ENCODE results near the gene CENPP. TPM values are rescaled to one million over a fixed set of nuclear protein-coding genes. Genes with fewer than 3 reads are reported as not detected.

CENPP gene
- polyA plus RNA-seq, 3 donors from 2014 or later, result 4.5 to 9.7 (median 4.7) TPM

DNA sequence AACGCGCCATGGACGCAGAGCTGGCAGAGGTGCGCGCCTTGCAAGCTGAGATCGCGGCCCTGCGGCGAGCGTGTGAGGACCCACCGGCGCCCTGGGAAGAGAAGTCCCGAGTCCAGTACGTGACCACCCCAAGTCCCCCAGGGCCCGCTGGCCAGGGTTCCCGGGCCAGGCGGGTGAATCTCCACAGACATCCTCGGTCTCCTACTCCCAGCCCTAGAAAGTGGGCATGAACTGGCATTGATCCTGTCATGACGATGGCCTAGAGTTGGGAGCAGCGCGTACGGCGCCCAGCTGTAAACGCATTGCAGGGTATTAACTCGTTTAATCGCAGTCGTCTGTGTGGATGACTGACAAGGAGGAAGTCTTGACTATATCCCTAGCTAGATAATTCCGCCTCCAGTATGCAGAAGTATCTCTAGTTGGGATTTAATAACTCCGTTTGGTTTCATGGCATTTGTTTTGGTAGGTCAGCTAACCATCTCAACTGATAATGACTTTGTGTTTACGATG, 293 bp downstream of the CENPP start:
- Mint-ChIP-seq H3K4me1 (peaks cover 29 to 34% of the 10 kb centered on the region in 2 donors), H3K27ac (peak overlapping the region; percentile 98 to 100 (median 100)), H3K9me3 (no peaks in the 10 kb centered on the region), H3K4me3 (peak overlapping the region; percentile 96 to 100 (median 99)), H3K36me3 (peaks cover 3 to 5% (median 4%) of the 10 kb centered on the region in 3 donors), H3K27me3 (ENCODE audit: low read depth in 3 of 3) (peaks cover 4 to 7% (median 7%) of the 10 kb centered on the region in 3 donors)
- DNase-seq, result no peak

DNA sequence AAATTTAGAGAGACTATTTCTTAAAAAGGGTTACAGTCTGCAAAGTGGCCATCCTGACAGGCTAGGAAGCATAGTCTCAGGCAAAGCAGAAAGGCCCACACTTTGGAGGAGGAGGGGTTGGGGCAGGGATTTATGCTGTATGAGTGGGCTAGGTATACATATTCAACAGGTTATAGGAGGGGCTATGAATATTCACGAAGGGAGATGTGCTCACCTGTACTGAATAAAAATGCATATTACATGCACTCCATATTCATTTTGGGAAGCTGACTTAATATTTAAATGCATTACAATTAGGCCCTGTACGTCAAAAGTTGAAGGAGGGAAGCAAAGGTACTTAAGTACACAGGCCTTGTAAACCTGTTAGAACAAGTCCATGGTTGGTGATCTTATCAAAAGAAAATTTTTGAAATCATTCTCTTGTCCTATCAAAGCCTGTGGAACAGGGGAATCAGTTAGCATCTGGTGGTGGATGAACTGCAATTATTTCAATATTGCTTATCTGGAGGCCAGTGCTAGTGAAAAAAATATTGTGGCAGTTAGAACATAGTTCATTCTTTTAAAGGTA, 1.6 kb downstream of the CENPP start:
- Mint-ChIP-seq H3K9me3 (no peaks in the 10 kb centered on the region), H3K27ac (peak overlapping the region in 3 of 6 donors; percentile 26 to 100 (median 99)), H3K36me3 (peaks cover 0 to 4% (median 3%) of the 10 kb centered on the region in 3 donors), H3K4me1 (peaks cover 29 to 34% of the 10 kb centered on the region in 2 donors), H3K4me3 (peak overlapping the region; percentile 96 to 100 (median 99)), H3K27me3 (ENCODE audit: low read depth in 3 of 3) (peaks cover 7% of the 10 kb centered on the region in 3 donors)
- DNase-seq, result no peak

GRCh38 chr9:92328225-92328624, 2.5 kb downstream of the CENPP start:
- DNase-seq, result no peak
- Mint-ChIP-seq H3K36me3 (peaks cover 0 to 7% (median 5%) of the 10 kb centered on the region in 3 donors), H3K4me1 (peaks cover 29 to 34% of the 10 kb centered on the region in 2 donors), H3K4me3 (no peak overlapping the region), H3K27ac (peak overlapping the region in 1 of 6 donors; percentile 50), H3K9me3 (no peaks in the 10 kb centered on the region), H3K27me3 (ENCODE audit: low read depth in 3 of 3) (peaks cover 7% of the 10 kb centered on the region in 3 donors)

GRCh38 chr9:92332577-92333281, 7.0 kb downstream of the CENPP start:
- H3K4me1 Mint-ChIP-seq, result no peaks in the 10 kb centered on the region
- H3K36me3 Mint-ChIP-seq, result peaks cover 5 to 7% (median 5%) of the 10 kb centered on the region in 3 donors
- no peak overlapping the region for H3K4me3 Mint-ChIP-seq
- H3K27me3 Mint-ChIP-seq (ENCODE audit: low read depth in 3 of 3), result peaks cover 0 to 2% (median 0%) of the 10 kb centered on the region in 3 donors
- H3K27ac Mint-ChIP-seq, result no peak overlapping the region
- H3K9me3 Mint-ChIP-seq, result no peaks in the 10 kb centered on the region
- no peak for DNase-seq

GRCh38 chr9:92333282-92333634, 7.5 kb downstream of the CENPP start:
- H3K9me3 Mint-ChIP-seq, result no peaks in the 10 kb centered on the region

DNA sequence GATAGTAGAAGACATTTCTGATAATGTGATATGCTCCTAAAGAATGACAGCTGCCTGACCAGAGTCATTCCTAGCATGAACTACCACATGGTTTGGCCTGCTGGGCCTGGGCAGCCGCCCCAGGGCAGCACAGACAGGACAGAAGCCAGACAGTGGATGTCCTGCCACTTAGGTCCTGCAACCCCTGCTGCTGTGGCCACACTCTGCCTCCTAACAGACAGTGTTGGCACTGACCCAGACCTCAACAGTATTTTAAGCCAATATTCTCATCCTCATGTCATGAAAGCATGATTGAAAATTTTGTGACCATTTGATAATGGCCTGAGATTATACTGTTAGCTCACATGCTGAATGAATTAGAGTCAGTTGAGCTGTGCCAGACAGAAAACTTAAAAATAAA, 15.8 kb downstream of the CENPP start:
- Mint-ChIP-seq H3K27me3 (ENCODE audit: low read depth in 3 of 3) (peaks cover 0 to 2% (median 2%) of the 10 kb centered on the region in 3 donors), H3K36me3 (peaks cover 3 to 8% (median 5%) of the 10 kb centered on the region in 3 donors), H3K4me1 (no peaks in the 10 kb centered on the region), H3K9me3 (peaks cover 0 to 4% (median 0%) of the 10 kb centered on the region in 6 donors), H3K27ac (no peak overlapping the region), H3K4me3 (no peak overlapping the region)
- DNase-seq, result no peak

More at GRCh38 chr9:92333282-92333634, 7.5 kb downstream of the CENPP start:
- no peak for DNase-seq
- H3K4me3 Mint-ChIP-seq, result no peak overlapping the region
- H3K4me1 Mint-ChIP-seq, result no peaks in the 10 kb centered on the region
- peaks cover 5 to 7% (median 5%) of the 10 kb centered on the region in 3 donors for H3K36me3 Mint-ChIP-seq
- H3K27me3 Mint-ChIP-seq (ENCODE audit: low read depth in 3 of 3), result peaks cover 0 to 2% (median 0%) of the 10 kb centered on the region in 3 donors
- H3K27ac Mint-ChIP-seq, result no peak overlapping the region

GRCh38 chr9:92342825-92343488, 17.2 kb downstream of the CENPP start:
- Mint-ChIP-seq H3K9me3 (peaks cover 0 to 4% (median 0%) of the 10 kb centered on the region in 6 donors), H3K4me1 (no peaks in the 10 kb centered on the region), H3K27me3 (ENCODE audit: low read depth in 3 of 3) (peaks cover 0 to 2% (median 2%) of the 10 kb centered on the region in 3 donors), H3K4me3 (no peak overlapping the region), H3K36me3 (peaks cover 3 to 8% (median 5%) of the 10 kb centered on the region in 3 donors), H3K27ac (no peak overlapping the region)
- DNase-seq, result no peak

- no peak overlapping the region for H3K4me3 Mint-ChIP-seq
- H3K4me1 Mint-ChIP-seq, result peaks cover 3 to 4% of the 10 kb centered on the region in 2 donors
- H3K27ac Mint-ChIP-seq, result no peak overlapping the region
- H3K27me3 Mint-ChIP-seq (ENCODE audit: low read depth in 3 of 3), result peaks cover 0 to 2% (median 0%) of the 10 kb centered on the region in 3 donors
- DNase-seq, result no peak
- peaks cover 3 to 7% (median 6%) of the 10 kb centered on the region in 3 donors for H3K36me3 Mint-ChIP-seq
- H3K9me3 Mint-ChIP-seq, result peaks cover 0 to 4% (median 0%) of the 10 kb centered on the region in 6 donors
These were observed 19.8 kb downstream of the CENPP start for GRCh38 chr9:92345582-92345981.

- Mint-ChIP-seq H3K36me3 (peaks cover 0 to 10% (median 4%) of the 10 kb centered on the region in 3 donors), H3K27ac (peak overlapping the region in 3 of 6 donors; percentile 7 to 64 (median 58)), H3K27me3 (ENCODE audit: low read depth in 3 of 3) (no peaks in the 10 kb centered on the region), H3K4me1 (peaks cover 27 to 34% of the 10 kb centered on the region in 2 donors), H3K4me3 (no peak overlapping the region), H3K9me3 (peaks cover 0 to 6% (median 3%) of the 10 kb centered on the region in 6 donors)
- DNase-seq, result no peak
These were observed 24.3 kb downstream of the CENPP start for GRCh38 chr9:92349771-92350739.

GRCh38 chr9:92350740-92351133, 25.0 kb downstream of the CENPP start:
- Mint-ChIP-seq H3K27ac (peak overlapping the region; percentile 45 to 86 (median 56)), H3K36me3 (peaks cover 3 to 10% (median 8%) of the 10 kb centered on the region in 3 donors), H3K27me3 (ENCODE audit: low read depth in 3 of 3) (no peaks in the 10 kb centered on the region), H3K4me1 (peaks cover 27 to 34% of the 10 kb centered on the region in 2 donors), H3K4me3 (peak overlapping the region in 1 of 5 donors; percentile 7), H3K9me3 (peaks cover 0 to 11% (median 3%) of the 10 kb centered on the region in 6 donors)
- no peak for DNase-seq

- peaks cover 13 to 27% (median 14%) of the 10 kb centered on the region in 3 donors for H3K36me3 Mint-ChIP-seq
- peaks cover 27 to 34% of the 10 kb centered on the region in 2 donors for H3K4me1 Mint-ChIP-seq
- DNase-seq, result no peak
- H3K9me3 Mint-ChIP-seq, result peaks cover 4 to 22% (median 9%) of the 10 kb centered on the region in 6 donors
- peak overlapping the region in 5 of 6 donors; percentile 2 to 27 (median 18) for H3K27ac Mint-ChIP-seq
- H3K4me3 Mint-ChIP-seq, result peak overlapping the region in 2 of 5 donors; percentile 14 to 26
- H3K27me3 Mint-ChIP-seq (ENCODE audit: low read depth in 3 of 3), result no peaks in the 10 kb centered on the region
These were observed 27.3 kb downstream of the CENPP start for GRCh38 chr9:92353051-92353450.

GRCh38 chr9:92359394-92359995, 33.7 kb downstream of the CENPP start:
- Mint-ChIP-seq H3K27me3 (ENCODE audit: low read depth in 3 of 3) (peaks cover 0 to 2% (median 1%) of the 10 kb centered on the region in 3 donors), H3K4me1 (peaks cover 1 to 8% of the 10 kb centered on the region in 2 donors), H3K36me3 (peaks cover 13 to 21% (median 18%) of the 10 kb centered on the region in 3 donors), H3K9me3 (peaks cover 6 to 30% (median 11%) of the 10 kb centered on the region in 6 donors), H3K27ac (no peak overlapping the region), H3K4me3 (no peak overlapping the region)
- no peak for DNase-seq

All from immature natural killer cell (primary cell).